Endometrium (tissue), 2 donors: ENCODE data around the gene WNK2.
"Not testable (repeated sequence)": the region's sequence is repeated elsewhere in the genome, so short reads cannot be mapped to it uniquely, and the experiment has no call there.

Source experiments
- FAIRE-seq: peaks from 2 replicates; lab custom pipeline; 2012; peaks lifted over from hg19 to GRCh38; lab: Jason Lieb, UNC
- donor health status: control.
- donor health status: control.

WNK2 gene

DNA sequence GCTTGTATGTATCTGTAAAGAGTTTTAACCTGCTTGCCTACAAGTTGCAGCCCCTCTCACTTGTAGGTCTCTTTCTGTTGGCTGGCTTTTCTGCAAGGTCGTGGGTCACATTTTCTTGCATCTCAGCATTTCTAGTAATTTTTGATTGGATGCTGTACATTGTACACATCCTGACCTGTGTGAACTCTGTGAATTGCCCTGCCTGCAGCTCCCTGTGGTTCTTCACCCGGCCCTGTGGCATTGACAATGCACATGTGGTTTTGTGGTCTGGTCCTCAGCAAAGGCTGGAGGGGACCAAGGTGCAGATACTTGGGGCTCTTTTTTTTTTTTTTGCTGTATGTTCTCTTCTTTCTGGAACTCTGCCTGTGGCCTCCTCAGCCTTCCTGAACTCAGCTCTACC is 53.6 kb downstream of the WNK2 start:
- no peak for FAIRE-seq

DNA sequence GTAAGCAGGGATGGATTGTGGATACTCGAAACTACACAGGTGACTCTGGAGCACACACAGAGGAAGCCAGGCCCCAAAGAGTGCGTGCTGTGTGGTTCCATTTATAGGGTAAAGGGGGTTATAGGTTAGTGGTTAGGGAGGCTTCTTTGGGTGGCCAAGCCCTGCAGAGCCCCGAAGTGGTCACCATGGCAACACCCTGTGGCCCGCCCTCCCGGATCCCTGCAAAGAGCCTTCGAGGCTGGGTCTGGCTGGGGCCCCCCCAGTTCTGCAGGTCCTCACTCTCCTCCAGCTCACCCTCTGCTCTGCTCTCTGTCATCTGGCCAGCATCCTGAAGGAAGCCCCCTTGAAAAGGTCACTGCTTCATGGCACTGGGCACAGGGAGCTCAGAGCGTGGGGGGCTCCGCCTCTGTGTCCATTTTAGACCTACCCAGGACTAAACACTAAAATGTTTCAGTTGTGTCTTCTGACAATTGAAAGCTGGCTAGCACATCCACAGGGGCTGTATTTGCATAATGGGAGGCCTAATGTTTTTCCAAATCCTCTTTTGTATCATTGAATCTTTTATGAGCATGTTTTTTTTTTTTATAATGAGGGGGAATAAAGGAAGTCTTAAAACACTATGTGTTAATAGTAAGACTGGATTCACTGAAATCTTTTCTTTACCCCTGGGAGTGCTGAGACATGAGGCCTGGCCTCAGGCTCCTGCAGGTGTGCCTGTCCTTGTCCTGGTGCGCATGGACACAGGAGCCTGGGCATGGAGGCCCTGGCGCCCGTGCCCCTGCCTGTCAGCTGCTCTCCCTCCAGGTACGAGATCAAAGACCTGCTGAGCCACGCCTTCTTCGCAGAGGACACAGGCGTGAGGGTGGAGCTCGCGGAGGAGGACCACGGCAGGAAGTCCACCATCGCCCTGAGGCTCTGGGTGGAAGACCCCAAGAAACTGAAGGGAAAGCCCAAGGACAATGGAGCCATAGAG is 55.3 kb downstream of the WNK2 start:
- FAIRE-seq, result no peak

DNA sequence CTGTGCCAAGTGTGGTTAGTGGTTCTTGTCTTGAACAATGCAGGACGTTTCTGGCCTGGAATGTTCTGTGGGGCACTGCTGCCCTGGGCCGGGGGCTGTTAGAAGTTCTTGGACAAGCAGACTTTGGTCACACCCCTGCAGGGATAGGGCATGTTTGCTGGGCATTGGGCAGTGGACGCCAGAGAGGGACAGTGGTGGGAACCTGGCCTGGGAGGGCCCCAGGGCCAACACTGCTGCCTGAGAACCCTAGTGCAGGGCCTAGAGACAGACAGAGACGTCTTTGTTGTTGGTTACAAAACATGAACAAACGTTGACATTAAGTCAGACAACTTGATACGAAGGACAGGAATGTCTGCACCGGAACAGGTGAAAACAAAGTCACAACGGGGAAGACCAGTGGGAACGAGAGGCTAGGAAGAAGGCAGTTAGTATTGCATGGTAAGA is 57.0 kb downstream of the WNK2 start:
- FAIRE-seq, result no peak

DNA sequence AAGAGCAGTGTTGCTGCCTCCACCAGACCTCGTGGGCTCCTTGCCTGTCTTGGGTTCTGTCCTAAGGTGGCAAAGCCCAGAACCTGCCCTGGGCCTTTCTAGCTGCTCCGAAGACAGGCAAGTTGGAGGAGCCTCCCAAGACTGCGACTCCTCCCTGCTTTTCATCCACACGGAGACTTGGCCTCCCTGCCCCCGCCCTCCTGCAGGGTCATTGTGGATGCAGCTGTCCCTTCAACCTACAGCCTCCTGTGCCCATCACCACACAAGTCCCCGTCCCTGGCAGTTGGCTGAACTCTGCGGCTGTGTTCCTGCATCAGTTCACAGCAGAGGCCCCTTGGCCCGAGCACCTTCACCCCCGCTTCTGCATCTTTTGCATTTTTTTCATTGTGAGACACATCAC is 59.2 kb downstream of the WNK2 start:
- no peak for FAIRE-seq

DNA sequence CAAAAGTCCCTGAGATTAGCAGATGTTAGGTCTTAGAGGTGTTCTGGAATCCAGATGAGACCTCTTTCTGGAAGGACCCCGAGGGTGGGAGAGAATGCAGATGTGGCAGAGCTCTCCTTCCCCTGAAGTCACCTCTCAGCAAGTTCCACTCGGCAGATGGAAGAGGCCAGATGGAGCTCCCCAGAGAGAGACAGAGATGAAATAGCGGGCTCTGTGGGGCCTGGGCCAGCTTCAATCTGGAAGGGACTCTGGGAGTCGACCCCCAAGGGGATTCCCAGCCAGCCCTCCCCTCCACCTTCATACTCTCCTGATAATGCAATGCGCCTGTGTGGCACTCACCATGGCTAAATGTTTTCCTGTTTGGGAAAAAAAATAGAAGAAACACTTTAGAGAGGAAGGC is 60.2 kb downstream of the WNK2 start:
- FAIRE-seq, result no peak

DNA sequence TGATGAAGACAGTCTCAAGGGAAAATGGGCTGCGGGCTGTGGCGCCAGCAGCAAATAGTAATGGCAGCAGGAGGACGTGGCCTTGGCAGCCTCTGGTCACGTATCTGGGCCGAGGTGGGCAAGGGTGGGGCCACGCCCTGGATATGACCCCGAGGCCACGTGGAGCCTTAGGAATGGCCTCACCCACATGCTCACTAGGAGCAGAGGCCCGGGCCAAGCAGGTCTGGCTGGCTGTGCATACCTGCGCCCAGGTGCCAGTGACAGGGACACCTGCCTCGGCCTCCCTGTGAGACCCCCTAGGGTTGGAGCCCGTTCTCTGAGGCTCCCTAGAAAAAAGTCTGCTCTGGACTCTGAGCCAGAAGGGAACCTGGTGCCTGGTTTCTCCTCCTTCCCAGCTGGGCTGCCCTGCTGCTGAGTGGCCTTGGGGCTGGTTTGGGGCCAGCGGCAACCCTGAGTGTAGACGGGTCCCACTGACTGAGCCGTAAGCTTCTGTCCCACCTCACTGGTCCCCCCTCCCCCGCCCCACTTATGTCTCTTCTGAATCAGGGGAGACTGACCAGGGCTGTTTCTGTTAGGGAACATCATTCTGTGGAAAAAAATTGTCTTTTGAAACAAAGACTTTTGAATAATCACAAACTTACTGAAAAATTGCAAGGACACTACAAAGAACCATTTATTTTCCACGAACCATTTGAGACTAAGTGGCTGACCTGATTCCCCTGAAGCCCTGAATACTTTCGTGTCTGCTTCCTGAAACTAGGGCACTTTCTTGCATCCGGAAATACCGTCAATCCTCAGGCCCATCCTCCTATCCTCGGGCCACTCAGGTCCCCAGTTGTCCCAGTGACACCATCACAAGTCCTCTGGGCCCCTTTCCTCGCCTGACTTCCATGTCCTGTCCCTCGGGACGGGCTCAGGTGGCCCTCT is 60.8 kb downstream of the WNK2 start:
- no peak for FAIRE-seq

DNA sequence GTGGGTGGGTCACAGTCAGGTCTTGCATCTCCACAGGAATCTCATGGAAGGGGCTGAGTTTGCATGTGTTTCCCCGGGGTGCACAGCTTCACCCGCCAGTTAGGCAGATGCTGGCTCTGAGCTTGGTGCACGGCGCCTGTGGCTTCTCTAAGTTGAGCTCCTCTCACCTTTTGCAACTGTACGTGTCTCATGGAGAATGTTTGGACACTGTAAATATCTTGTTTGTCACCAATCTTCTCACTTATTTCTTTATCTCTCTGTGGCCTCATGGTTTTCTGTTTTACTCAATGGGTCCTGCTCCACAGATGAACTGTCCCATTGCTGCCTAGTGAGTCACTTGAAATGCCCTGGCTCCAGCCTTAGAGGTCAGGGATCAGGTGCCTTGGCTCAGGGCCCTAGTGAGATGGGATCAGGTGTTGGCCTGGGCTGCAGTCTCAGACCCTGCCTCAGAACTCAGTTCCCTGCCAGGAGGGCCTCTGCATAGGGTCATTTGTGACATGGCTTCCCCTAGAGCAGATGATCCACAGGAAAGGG is 61.6 kb downstream of the WNK2 start:
- no peak for FAIRE-seq

DNA sequence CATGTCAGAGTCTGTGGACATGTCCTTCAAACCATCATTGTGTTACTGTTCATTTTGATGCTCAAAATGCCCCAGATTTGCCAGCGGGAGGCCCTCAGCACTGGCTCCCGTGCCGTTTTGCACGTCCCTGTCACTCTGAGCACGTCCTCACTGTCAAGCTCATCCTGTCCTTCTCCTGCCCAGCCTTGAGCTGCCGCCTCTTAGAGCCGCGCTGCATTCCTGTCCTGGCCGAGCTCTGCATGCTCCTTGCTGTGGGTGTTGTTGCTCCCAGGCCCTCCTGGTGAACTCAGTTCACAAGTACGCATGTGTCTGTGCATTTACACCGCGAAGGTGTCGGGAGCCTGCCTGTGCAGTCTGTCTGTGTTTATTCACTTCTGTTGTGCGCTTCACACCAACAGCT is 62.2 kb downstream of the WNK2 start:
- no peak for FAIRE-seq

DNA sequence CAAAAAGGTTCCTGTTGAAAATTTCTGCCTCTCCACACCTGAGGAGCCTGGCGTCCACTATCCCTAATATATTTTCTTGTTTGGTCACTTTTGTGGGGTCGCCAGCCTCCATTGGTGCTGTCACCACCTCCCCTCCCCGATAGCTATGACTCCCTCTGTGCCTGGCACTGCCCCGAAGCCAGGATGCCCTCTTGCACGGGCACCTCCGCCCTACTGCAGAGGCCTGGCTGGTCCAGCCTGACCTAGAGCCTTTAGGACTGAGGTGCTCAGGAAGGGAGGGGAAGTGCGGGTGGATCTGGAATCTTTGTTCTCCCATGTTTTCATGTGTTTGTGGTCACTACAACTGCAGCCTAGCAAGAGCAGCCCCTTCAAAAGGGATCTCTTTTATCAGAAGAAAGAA is 62.6 kb downstream of the WNK2 start:
- no peak for FAIRE-seq

DNA sequence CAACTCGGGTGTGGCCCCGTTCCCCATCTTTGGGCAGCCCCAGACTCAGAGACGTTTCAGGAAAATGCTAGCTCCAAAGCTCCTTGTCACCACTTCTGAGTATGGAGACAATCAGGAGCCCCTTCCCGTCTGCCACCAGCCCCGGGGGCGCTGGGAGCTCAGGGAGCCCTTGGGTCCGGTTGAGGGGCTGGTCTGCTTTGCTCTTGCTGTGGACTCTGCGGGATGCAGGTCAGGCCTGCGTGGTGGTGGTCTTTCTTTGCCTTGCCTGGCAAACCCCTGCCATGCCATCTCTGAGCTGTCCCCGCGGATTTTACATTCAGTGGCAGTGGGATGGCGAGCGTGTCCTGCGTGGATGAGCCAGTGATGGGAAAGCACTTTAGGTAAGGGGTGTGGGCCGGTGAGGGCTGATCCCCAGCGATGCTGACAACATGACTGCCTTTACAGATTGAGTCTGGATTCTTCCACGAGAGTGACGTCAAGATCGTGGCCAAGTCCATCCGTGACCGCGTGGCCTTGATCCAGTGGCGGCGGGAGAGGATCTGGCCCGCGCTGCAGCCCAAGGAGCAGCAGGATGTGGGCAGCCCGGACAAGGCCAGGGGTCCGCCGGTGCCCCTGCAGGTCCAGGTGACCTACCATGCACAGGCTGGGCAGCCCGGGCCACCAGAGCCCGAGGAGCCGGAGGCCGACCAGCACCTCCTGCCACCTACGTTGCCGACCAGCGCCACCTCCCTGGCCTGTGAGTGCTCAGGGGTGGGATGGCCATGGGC is 63.3 kb downstream of the WNK2 start:
- no peak for FAIRE-seq

DNA sequence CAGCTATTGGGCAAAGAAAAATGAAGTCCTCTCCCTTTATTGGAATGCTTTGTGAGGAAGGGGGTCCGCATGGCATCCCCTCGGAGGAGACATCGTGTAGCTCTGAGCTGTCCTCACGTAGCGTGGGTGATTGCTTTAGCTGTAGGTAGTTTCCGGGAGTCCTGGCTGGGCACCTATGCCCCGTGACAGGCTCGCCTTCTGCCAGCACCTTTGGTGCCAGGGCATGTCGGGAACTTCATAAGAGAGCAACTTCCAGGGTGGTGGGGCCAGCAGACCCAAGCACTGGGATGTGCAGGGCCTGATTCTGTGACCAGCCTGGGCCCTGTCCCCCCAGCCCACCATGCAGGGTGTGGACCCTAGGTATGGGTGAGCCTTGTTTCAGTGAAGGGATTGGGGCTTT is 64.0 kb downstream of the WNK2 start:
- FAIRE-seq, result no peak

DNA sequence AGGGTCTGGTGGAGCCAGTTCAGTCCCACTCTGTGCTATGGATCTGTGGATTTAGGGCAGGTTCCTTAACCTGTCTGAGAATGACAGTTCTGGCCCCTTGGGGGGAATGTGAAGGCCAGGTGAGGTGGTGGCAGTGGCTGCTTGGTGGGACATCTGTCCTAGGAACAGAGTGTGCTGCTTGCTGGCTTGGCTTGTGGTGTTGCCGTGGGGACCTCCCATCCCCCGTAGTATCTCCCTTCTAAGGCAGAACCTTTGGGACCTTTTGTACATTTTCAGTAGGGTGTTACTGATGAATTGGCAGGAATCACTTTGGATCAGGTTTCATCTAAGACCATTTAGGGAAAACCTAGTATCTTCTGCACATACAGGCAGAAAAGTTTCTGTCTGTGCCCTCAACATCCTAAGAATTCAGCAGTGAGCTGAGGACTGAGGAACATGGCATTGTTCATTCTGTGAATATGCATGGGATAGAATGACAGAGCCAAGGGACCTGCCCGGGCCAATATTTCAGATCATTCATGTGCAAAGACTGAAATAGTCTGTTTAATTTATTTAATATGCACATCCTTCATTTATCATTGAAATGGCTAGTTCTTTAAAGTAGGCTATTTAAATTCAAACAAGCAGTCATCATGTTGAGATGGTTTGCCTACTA is 64.6 kb downstream of the WNK2 start:
- FAIRE-seq, result no peak

DNA sequence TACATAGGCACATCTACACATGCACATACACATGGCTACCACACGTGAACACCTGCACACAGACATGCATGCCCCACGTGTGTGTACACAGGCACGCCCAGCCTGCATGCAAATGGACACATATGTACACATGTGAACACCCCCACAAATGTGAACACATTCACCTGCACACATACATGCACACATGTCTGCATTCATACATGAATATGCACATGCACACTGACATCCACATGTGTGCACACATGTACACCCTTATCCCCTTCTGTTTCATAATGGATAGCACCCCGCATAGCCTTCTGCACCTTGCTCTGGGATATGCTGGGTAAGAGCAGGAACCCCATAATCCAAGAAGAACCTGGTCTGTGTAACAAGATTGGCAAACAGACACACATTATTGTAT is 66.2 kb downstream of the WNK2 start:
- no peak for FAIRE-seq

DNA sequence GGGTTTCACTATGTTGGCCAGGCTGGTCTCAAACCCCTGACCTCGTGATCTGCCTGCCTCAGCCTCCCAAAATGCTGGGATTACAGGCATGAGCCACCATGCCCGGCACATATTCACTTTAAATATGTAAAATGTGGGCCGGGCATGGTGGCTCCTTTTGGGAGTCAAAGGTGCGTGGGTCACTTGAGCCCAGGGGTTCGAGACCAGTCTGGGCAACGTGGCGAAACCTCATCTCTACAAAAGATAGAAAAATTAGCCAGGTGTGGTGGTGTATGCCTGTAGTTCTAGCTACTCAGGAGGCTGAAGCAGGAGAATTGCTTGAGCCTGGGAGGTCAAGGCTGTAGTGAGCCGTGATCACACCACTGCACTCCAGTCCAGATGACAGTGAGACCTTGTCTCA is 67.4 kb downstream of the WNK2 start:
- FAIRE-seq, result not testable (repeated sequence)

DNA sequence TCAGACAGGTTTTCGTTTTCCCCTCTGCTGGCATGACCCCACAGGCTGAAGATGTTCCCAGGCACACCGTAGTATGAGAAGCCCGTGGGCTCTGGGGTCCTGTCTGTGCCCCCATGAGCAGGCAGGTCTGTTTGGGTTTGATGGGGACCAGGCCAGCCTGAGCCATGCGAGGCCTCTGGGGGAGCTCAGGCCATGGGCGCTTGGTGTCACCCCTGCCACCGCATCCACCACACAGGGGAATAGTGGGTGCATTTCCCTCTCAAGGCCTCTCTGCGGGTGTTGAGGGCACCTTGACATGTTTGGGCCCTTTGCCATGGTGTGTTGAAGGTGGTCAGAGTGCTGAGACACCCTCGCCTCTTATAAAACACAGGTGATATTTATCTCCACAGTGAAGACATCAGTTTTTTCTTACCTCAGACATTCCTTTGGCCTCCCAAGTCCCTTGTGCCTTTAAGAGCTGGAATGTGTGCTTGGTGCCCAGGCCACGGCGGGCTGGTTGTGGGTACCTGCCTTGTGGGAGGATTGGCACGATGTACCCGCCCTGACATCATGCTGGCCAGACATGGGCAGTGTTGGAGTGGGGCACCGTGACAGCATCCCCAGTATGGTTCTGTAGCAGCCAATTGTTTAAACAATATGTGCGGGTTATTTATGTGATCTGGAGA is 68.3 kb downstream of the WNK2 start:
- FAIRE-seq, result no peak

DNA sequence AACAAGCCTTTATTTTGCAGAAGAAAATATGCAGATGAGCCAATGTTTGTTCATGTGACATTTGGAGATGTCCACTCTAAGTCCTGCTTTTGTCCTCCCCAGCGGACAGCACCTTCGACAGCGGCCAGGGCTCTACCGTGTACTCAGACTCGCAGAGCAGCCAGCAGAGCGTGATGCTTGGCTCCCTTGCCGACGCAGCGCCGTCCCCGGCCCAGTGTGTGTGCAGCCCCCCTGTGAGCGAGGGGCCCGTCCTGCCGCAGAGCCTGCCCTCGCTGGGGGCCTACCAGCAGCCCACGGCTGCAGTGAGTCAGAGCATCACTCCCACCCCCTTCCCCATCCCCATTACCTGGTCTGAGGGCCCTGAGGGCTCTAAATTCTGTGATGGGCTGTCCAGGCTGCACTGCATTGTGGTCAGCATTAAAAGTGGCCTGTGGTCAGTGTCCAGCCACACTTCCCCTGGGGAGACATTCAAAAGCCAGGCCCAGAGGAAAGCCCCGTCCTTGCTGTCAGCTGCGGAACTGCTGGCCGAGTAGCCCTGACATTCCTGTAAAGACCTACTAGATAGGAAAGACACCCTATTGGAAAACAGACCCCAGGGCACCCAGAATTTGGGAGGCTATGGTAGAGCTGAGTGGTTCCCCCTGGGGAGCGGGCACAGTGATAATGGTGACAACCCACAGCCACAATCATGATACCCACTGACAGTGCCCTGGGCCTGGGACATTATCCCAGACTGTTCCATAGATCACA is 69.0 kb downstream of the WNK2 start:
- FAIRE-seq, result no peak

DNA sequence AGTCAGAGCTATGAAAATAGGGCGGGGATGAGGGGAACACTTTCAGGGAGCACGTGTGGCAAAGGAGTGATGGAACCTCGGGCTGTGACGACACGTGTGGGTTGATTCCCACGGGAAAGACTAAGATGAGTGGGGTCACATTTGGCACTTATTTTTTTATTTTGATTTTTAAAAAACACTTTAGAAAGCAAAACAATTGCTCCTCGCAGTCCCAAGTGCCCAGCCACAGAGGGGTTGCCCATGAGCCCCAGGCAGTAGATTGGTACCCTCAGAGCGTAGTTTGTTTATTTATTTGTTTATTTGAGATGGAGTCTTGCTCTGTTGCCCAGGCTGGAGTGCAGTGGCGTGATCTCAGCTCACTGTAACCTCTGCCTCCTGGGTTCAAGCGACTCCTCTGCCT is 69.7 kb downstream of the WNK2 start:
- FAIRE-seq, result no peak

DNA sequence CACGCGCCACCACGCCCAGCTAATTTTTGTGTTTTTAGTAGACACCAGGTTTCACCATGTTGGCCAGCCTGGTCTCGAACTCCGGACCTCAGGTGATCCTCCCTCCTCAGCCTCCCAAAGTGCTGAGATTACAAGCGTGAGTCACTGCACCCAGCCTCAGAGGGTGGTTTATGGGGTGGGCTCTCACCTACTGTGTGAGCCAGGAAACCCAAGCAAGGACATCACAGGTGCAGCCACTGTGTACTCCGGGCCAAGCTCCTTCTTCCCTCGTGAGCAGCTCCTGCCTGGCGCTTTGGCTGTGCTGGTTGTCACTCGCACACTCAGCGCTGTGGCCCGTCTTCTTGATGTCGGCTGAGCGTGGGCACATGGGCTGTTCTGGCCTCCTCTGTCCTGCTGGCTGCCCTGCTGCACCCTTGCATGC is 70.1 kb downstream of the WNK2 start:
- FAIRE-seq, result no peak

DNA sequence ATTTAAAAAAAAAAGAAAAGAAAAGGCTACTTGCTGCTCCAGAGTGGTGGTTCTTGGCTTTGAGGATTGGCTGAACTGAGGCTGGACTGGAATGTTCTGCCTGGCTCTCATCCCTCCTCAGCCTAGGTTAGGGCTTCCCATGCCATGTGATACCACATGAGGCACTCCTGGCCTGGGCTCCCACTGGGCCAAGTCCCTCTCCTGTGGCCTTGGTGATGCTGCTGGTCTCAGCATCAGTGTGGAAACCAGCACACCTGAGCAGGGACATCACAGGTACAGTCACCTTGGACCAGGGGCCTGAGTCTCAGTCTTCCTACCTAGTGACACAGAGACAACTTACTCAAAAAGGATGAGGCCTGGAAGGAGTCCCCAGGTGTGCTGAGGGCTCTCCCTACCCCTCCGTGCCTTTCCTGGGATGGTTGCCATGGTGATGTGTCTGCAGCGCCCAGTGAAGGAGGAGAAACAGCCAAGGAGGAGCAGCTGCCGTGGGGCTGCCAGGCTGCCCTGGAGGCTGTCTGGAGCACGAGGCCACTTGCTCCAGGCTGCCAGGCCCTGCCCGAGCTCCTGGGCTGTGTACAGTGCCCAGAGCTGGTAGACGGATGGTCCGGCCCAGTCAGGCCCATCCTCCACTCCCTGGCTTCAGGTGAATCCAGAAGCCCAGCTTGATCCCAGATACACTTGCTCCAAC is 71.0 kb downstream of the WNK2 start:
- FAIRE-seq, result no peak

DNA sequence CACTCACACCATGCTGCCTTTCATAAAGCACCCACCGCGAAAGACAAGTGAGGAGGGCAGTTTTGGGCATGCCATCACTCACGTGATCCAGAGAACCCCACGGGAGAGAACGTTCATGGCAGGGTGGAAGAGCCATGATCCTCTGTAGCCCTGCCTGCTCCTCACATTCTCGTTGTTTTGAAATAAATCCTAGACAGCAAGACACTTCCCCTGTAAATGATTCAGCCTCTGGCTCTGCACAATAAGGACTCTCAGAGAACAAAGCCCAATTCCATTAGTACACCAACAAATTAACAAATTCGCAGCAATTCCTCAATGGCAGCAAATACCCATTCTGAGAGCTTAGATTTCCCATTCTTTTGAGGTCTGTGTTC is 71.5 kb downstream of the WNK2 start:
- FAIRE-seq, result no peak
